ENCODE data around the gene SYN1.

DNA sequence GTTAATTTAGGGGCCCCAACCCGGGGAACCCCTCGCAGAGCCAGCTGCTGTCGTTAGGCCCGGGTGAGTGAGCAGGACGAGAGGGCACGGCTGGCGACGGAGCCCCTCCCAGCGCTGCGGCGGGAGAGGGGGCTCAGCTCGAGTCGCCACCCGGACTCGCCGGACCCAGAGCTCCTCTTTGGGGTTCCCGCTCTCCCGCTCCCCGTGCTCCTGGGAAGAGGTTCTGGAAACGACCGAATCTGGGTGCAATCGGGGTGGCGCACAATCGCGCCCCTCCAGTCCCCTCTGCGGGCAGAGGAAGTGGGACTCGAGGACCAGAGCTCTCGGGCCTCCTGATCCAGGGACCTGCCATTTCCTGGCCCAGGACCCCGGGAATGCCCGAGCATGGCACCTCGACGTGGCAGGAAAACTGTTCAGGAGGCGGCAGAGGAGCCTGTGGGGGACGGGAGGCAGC, 95.9 kb downstream of the SYN1 start:
- TF ChIP-seq, protein P1, sequence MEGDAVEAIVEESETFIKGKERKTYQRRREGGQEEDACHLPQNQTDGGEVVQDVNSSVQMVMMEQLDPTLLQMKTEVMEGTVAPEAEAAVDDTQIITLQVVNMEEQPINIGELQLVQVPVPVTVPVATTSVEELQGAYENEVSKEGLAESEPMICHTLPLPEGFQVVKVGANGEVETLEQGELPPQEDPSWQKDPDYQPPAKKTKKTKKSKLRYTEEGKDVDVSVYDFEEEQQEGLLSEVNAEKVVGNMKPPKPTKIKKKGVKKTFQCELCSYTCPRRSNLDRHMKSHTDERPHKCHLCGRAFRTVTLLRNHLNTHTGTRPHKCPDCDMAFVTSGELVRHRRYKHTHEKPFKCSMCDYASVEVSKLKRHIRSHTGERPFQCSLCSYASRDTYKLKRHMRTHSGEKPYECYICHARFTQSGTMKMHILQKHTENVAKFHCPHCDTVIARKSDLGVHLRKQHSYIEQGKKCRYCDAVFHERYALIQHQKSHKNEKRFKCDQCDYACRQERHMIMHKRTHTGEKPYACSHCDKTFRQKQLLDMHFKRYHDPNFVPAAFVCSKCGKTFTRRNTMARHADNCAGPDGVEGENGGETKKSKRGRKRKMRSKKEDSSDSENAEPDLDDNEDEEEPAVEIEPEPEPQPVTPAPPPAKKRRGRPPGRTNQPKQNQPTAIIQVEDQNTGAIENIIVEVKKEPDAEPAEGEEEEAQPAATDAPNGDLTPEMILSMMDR (IDR thresholded peaks at IDR 0.05; ENCODE audit: borderline replicate concordance, extremely low read depth, low read length, poor library complexity, severe bottlenecking), result no peak
- no peak for TF ChIP-seq EZH2 (IDR thresholded peaks at IDR 0.05; ENCODE audit: borderline replicate concordance, low read depth, low read length, severe bottlenecking)

Measured in DND-41 (cell line).